Astrocyte of the cerebellum (primary cell): Measurements from ENCODE around the gene NHSL1.

Experiments
- DNase-seq: peaks from one replicate; pipeline ENCODE4 v3.0.0-alpha.2; 2011; ENCODE audit warnings: low read depth
- H3K4me3 ChIP-seq: 2 replicates; pipeline ENCODE4 v1.5.1; 2011; ENCODE audit warnings: mild to moderate bottlenecking, low read depth, low read length, moderate library complexity
- CTCF ChIP-seq: IDR thresholded peaks from 2 replicates; pipeline ENCODE4 v1.5.1; 2012; ENCODE audit warnings: low read length, low read depth, moderate library complexity, mild to moderate bottlenecking; ENCODE audit errors: missing control alignments
- in situ Hi-C: cut with HindIII; loops from 2 replicates; pipeline ENCODE4 v1.10.0; 2017; ENCODE audit warnings: low sequenced_read_pairs

NHSL1 gene

GRCh38 chr6:138387577-138388368 lies 111.5 kb downstream of the NHSL1 start:
- in situ Hi-C loops, result no loop called here
- H3K4me3 ChIP-seq, result no peak overlapping the region
- no peak for TF ChIP-seq CTCF
- no peak for DNase-seq

GRCh38 chr6:138386897-138387296 lies 112.4 kb downstream of the NHSL1 start:
- TF ChIP-seq CTCF, result no peak
- no peak overlapping the region for H3K4me3 ChIP-seq
- DNase-seq, result no peak
- in situ Hi-C loops, result no loop called here

GRCh38 chr6:138383776-138384175 lies 115.5 kb downstream of the NHSL1 start:
- TF ChIP-seq CTCF, result no peak
- no peak for DNase-seq
- H3K4me3 ChIP-seq, result no peak overlapping the region
- in situ Hi-C loops, result no loop called here

- H3K4me3 ChIP-seq, result no peak overlapping the region
- no peak for DNase-seq
- TF ChIP-seq CTCF, result no peak
- in situ Hi-C loops, result no loop called here
Measured at GRCh38 chr6:138382498-138383265, 116.6 kb downstream of the NHSL1 start.

- H3K4me3 ChIP-seq, result no peak overlapping the region
- no peak for DNase-seq
- in situ Hi-C loops, result no loop called here
- no peak for TF ChIP-seq CTCF
Measured at GRCh38 chr6:138378463-138378862, 120.8 kb downstream of the NHSL1 start.

- H3K4me3 ChIP-seq, result no peak within 1 kb of the TSS
- no peak for DNase-seq
- TF ChIP-seq CTCF, result no peak
- in situ Hi-C loops, result no loop called here
Measured at GRCh38 chr6:138377844-138378243, 121.5 kb downstream of the NHSL1 start, which contains the start of gene SMIM28. TSS of gene SMIM28 (plus strand) at chr6:138377905. CDS start at chr6:138378073, 168 bp downstream.
